ENCODE data around the gene ARID1B. TPM values are rescaled to one million over a fixed set of nuclear protein-coding genes. Genes with fewer than 3 reads are reported as not detected.

The ARID1B gene
- total RNA-seq, 1 experiment from 2014 or later: 42.8 TPM

DNA sequence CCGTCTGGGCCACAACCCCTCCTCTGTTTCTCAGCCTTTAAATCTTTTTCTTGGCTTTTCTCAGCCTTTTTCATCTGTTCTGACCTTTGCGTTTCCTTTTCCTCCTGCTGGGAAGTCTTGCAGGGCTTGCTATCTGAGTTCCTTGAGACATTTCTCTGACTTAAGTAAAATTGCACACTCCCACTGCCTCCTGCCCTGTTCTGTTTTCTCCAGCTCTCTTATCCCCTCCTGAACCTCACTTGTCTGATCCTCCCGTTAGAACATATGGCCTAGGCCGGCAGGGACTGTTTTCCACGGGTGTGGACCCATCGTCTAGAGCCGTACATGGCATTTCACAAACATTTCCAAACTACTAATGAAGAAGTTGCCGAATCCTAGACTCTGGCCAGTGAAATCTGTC, 63.0 kb downstream of the ARID1B start:
- H3K27ac ChIP-seq: no peak overlapping the region
- no peak overlapping the region for H3K4me2 ChIP-seq
- H3K9me2 ChIP-seq (ENCODE audit: insufficient read depth): no peaks in the 10 kb centered on the region
- ChIA-PET POLR2A (ENCODE audit: unreplicated experiment) (no interaction called here), CTCF (no interaction called here)
- H3K36me3 ChIP-seq (ENCODE audit: low read depth): no peaks in the 10 kb centered on the region
- TF ChIP-seq EZH2 (IDR thresholded peaks at IDR 0.05; ENCODE audit: low read depth): no peak
- no peak for TF ChIP-seq CTCF (conservative IDR thresholded peaks at IDR 0.05)
- intact Hi-C loops (cut with micrococcal nuclease; ENCODE audit: unreplicated experiment): no loop called here
- no TSS peak for BruUV-seq (replicated peaks)
- no peaks in the 10 kb centered on the region for H3K4me1 ChIP-seq (replicated peaks; ENCODE audit: insufficient read depth)
- no peak overlapping the region for H3K4me3 ChIP-seq
- no peak for DNase-seq
- H4K20me1 ChIP-seq (ENCODE audit: insufficient read depth): 0 out of 2 replicates have a peak, but pooled peaks cover 7% of the 10 kb centered on the region
- H3K9me3 ChIP-seq (ENCODE audit: insufficient read depth, low read depth): no peaks in the 10 kb centered on the region
- H2AFZ ChIP-seq: no peak overlapping the region
- H3K79me2 ChIP-seq (ENCODE audit: low read depth): peaks cover 16% of the 10 kb centered on the region; the same call in 1 of the 2 replicates
- no peaks in the 10 kb centered on the region for H3K27me3 ChIP-seq (ENCODE audit: insufficient read depth, low read depth)
- no peaks in the 10 kb centered on the region for H3F3A ChIP-seq (ENCODE audit: insufficient read depth, low read depth)

GRCh38 chr6:156840606-156841005, 63.4 kb downstream of the ARID1B start:
- H3K79me2 ChIP-seq (ENCODE audit: low read depth): peaks cover 16% of the 10 kb centered on the region; the same call in 1 of the 2 replicates
- H3K4me3 ChIP-seq: no peak overlapping the region
- H3K9me2 ChIP-seq (ENCODE audit: insufficient read depth): no peaks in the 10 kb centered on the region
- no peaks in the 10 kb centered on the region for H3F3A ChIP-seq (ENCODE audit: insufficient read depth, low read depth)
- H3K27me3 ChIP-seq (ENCODE audit: insufficient read depth, low read depth): no peaks in the 10 kb centered on the region
- H3K9me3 ChIP-seq (ENCODE audit: insufficient read depth, low read depth): no peaks in the 10 kb centered on the region
- no peak overlapping the region for H3K4me2 ChIP-seq
- ChIA-PET CTCF (no interaction called here), POLR2A (ENCODE audit: unreplicated experiment) (no interaction called here)
- intact Hi-C loops (cut with micrococcal nuclease; ENCODE audit: unreplicated experiment): no loop called here
- no peak overlapping the region for H2AFZ ChIP-seq
- H4K20me1 ChIP-seq (ENCODE audit: insufficient read depth): 0 out of 2 replicates have a peak, but pooled peaks cover 7% of the 10 kb centered on the region
- no peaks in the 10 kb centered on the region for H3K36me3 ChIP-seq (ENCODE audit: low read depth)
- H3K27ac ChIP-seq: no peak overlapping the region
- TF ChIP-seq CTCF (conservative IDR thresholded peaks at IDR 0.05) (no peak), EZH2 (IDR thresholded peaks at IDR 0.05; ENCODE audit: low read depth) (no peak)
- no TSS peak for BruUV-seq (replicated peaks)
- no peaks in the 10 kb centered on the region for H3K4me1 ChIP-seq (replicated peaks; ENCODE audit: insufficient read depth)
- no peak for DNase-seq

- Histone ChIP-seq H3K9me3 (ENCODE audit: insufficient read depth, low read depth) (no peaks in the 10 kb centered on the region), H3K4me3 (no peak overlapping the region), H3F3A (ENCODE audit: insufficient read depth, low read depth) (no peaks in the 10 kb centered on the region), H4K20me1 (ENCODE audit: insufficient read depth) (0 out of 2 replicates have a peak, but pooled peaks cover 7% of the 10 kb centered on the region), H3K4me1 (replicated peaks; ENCODE audit: insufficient read depth) (no peaks in the 10 kb centered on the region), H3K79me2 (ENCODE audit: low read depth) (peaks cover 21% of the 10 kb centered on the region; the same call in 1 of the 2 replicates), H2AFZ (no peak overlapping the region), H3K27ac (no peak overlapping the region), H3K27me3 (ENCODE audit: insufficient read depth, low read depth) (no peaks in the 10 kb centered on the region), H3K9me2 (ENCODE audit: insufficient read depth) (no peaks in the 10 kb centered on the region), H3K4me2 (no peak overlapping the region), H3K36me3 (ENCODE audit: low read depth) (no peaks in the 10 kb centered on the region)
- POLR2A ChIA-PET (ENCODE audit: unreplicated experiment): no interaction called here
- BruUV-seq (replicated peaks): no TSS peak
- DNase-seq: no peak
- intact Hi-C loops (cut with micrococcal nuclease; ENCODE audit: unreplicated experiment): no loop called here
- CTCF ChIA-PET: no interaction called here
- no peak for TF ChIP-seq EZH2 (IDR thresholded peaks at IDR 0.05; ENCODE audit: low read depth)
- no peak for TF ChIP-seq CTCF (conservative IDR thresholded peaks at IDR 0.05)
These were observed 64.3 kb downstream of the ARID1B start for GRCh38 chr6:156841508-156841907.

All from PC-9 (cell line).